Upper lobe of left lung (tissue), 4 donors: ENCODE data around the gene ASIC2.

Experiments used
- POLR2A ChIP-seq, 4 donors: fragments of 450-650 bp; IDR thresholded peaks; one replicate each; pipeline ENCODE4 v1.5.1; 2016 to 2017; ENCODE audit warnings: antibody characterized with exemption in 4 of 4, mild to moderate bottlenecking in 2 of 4
- TF ChIP-seq, protein P1 (sequence below), 6 experiments: fragments of 450-650 bp in 4 of 6; fragments of 200-600 bp in 2 of 6; sonication (generic) in 2 of 6; IDR thresholded peaks; one replicate each; pipeline ENCODE4 v1.5.1; 2016 to 2019; ENCODE audit warnings: antibody characterized with exemption in 6 of 6

DNA sequence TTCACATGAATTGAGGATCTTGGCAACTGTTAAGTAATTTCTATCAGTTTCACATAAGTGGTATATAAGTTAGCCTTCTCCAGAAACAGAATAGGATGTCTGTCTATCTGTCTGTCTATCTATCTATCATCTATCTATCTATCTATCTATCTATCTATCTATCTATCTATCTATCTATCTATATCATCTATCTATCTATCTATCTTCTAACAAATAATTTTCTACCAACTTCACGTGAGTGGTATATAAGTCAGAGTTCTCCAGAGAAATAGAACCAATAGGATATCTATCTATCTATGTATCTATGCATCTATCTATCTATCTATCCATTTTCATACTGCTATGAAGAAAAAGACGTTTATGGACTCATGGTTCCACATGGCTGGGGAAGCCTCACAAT is 312.9 kb downstream of the ASIC2 start:
- TF ChIP-seq, protein P1, sequence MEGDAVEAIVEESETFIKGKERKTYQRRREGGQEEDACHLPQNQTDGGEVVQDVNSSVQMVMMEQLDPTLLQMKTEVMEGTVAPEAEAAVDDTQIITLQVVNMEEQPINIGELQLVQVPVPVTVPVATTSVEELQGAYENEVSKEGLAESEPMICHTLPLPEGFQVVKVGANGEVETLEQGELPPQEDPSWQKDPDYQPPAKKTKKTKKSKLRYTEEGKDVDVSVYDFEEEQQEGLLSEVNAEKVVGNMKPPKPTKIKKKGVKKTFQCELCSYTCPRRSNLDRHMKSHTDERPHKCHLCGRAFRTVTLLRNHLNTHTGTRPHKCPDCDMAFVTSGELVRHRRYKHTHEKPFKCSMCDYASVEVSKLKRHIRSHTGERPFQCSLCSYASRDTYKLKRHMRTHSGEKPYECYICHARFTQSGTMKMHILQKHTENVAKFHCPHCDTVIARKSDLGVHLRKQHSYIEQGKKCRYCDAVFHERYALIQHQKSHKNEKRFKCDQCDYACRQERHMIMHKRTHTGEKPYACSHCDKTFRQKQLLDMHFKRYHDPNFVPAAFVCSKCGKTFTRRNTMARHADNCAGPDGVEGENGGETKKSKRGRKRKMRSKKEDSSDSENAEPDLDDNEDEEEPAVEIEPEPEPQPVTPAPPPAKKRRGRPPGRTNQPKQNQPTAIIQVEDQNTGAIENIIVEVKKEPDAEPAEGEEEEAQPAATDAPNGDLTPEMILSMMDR (IDR thresholded peaks at IDR 0.05) = no peak
- no peak for TF ChIP-seq POLR2A (IDR thresholded peaks at IDR 0.05)
